DMS53 (cell line): Measurements from ENCODE around the gene RASGRF1.
A peak's percentile ranks its signal among the peaks of the same experiment; 100 is the strongest.
"Not testable (repeated sequence)": the region's sequence is repeated elsewhere in the genome, so short reads cannot be mapped to it uniquely, and the experiment has no call there.

ENCODE experiments used
- DNase-seq: peaks from one replicate; lab custom pipeline; 2025; lab: John Stamatoyannopoulos, UW

Gene RASGRF1

DNA sequence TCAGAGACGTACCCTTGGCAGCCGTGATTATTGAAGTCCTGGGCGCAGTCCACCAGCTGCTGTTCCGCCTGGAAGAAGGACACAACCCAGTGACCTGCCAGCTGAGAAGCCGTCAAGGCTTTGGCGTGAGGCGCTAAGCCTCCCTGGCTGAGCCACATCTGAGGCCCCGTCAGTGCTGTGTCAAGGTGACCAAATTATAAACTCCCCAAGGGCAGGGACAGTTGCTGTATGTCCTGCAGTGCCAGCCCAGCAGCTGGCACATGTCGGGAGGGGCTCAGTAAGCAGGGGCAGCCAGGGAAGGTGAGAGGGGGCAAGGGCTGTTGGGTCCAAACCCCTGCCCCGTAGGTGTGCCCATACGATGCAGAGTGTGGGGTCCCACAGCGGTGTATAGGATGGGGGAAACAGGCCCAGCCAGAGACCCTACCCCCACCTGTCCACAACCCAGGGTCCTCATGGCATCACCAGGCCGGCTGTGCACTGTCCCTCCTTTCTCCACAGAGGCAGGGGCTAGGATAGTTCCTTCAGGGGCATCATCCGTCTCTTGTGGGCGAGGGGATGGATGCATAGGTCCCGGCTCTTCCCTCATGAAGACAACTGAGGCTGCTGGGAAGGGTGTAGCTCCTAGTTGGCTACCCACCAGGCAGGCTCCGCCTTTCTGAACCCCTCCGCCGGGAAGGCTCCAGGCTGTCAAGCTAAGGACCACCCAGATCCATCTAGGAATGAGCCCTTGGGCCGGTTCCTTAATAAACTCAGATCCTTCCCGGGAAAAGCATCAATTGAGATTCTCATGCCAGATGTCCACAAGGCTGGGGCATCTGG, 158.9 kb downstream of the RASGRF1 start:
- no peak for DNase-seq

DNA sequence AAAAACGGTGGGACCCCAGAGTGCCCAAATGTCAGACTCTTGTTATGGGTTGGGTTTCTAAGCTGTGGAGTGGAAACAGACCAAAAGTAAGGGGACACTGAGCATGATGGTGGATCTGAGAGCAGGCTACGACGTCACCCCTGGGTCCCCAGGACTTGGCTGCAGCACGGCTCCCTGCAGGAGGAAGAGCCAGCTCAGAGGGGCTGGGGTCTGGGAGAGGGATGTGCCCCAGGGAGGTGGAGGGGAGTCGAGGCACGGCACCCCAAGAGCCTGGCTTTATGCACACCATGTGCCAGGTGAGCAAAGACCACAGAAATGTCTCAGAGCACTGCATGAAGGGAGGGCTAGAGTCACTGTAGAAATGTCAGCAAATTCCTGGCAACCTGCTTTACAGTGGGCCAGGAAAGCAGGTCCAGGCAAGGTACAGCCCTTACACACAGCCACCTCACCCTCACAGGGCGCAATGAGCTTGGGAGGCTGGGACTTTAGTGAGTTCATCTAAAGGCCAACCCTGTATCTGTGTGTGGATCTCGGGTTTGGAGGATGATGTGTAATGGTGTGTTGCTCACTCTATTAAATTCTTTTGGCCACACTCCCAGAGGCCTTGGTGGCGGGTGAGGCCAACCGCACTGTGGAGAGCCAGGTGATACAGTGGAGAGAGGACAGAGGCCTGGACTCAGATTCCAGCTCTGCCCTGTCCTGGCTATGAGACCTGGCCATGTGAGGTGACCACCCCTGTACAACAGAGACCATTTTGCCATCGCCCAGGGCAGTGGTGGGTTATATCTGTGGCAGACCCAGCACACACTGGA, 159.8 kb downstream of the RASGRF1 start:
- no peak for DNase-seq

DNA sequence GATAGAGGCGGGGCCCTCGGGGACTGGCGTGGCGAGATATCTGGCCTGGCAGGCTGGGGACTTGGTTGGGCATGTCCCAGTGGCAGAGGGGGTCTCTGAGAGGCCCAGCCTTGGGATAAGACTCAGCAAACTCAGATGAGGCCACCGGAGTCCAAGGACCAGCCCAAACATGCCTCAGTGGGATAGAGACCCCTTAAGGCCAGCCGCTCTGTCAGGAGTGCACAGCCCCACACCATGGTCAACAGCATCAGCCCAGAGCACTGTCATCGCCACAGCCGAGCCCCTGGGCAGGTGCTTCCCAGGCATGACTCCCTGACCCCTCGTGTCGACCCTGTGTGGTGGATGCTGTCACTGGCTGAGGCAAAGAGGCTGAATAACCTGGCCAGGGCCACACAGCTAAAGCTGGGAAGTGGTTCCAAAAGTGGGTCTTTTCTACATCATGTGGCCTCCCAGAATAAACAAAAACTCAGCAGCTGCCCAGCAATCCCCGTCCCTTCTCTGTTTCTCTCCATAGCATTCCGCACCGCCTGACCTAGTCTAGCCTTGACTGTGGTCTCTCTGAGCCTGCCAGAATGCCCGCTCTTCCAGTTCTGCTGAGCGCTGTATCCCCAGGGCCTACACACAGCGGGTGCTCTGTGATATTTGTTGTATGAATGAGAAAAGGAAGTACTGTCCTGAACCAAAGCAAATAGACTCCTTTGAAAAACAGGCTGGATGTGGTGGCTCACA, 160.9 kb downstream of the RASGRF1 start:
- DNase-seq = no peak

DNA sequence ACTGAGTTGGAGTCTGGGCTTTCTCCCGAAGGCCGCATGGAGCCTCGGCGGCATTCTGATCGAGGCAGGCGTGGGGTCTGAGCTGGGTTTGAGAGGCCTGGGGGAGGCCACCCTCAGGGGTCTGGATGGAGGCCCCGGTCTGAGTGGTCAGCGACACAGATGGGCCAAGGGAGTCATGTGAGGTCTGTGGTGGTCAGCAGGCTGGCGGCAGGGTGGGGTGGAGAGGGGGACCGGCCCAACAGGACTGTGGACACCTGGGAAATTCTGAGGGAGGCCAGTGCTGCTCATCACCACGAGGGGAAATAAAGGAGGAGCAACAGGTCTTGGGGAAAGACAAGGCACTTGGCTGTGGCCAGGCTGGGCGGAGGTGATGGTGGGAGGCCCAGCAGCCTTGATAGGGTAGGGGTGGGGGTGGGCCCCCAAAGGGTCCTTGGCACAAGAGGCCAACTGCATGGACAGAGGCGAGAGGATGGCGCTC, 161.9 kb downstream of the RASGRF1 start:
- no peak for DNase-seq

DNA sequence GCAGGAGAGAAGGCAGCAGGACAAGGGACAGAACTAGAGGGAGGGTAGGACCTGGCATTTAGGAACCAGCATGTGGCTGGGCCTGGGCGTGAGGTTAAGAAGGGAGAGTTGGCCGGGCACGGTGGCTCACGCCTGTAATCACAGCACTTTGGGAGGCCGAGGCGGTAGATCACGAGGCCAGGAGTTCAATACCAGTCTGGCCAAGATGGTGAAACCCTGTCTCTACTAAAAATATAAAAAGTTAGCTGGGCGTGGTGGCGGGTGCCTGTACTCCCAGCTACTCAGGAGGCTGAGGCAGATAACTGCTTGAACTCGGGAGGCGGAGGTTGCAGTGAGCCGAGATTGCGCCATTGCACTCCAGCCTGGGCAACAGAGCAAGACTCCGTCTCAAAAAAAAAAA, 162.4 kb downstream of the RASGRF1 start:
- DNase-seq = not testable (repeated sequence)

DNA sequence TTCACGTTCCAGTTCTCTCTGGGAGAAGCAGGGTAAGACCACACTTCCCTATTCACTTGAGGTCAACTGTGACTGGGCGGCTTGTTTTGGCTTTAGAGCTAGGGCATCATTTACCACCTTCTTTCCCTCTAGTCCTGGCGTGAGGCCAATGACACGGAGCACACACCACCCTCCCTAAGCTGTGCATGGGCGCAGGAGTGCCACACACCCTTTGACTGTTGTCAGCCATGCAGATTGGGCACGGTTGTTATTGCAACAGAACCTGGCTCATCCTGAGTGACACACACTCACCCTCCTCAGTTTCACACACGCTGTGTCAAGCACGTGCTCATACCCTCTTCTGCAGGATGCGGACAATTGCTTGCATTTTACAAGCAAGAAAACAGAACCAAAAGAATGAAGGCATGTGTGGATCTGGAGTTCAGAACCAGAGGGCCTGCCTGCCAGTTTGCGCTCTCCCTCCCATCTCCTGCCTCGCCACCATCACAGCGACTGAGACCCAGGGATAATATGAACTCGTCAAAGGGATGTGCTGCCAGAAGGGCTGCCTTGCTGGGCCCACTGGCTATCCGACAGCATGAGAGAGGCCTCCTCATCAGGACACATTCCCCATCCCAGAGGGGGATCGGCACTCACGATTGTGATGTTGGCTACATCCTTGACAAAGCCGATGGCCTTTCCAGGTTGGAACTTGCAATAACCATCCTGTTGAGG, 163.3 kb downstream of the RASGRF1 start:
- no peak for DNase-seq

DNA sequence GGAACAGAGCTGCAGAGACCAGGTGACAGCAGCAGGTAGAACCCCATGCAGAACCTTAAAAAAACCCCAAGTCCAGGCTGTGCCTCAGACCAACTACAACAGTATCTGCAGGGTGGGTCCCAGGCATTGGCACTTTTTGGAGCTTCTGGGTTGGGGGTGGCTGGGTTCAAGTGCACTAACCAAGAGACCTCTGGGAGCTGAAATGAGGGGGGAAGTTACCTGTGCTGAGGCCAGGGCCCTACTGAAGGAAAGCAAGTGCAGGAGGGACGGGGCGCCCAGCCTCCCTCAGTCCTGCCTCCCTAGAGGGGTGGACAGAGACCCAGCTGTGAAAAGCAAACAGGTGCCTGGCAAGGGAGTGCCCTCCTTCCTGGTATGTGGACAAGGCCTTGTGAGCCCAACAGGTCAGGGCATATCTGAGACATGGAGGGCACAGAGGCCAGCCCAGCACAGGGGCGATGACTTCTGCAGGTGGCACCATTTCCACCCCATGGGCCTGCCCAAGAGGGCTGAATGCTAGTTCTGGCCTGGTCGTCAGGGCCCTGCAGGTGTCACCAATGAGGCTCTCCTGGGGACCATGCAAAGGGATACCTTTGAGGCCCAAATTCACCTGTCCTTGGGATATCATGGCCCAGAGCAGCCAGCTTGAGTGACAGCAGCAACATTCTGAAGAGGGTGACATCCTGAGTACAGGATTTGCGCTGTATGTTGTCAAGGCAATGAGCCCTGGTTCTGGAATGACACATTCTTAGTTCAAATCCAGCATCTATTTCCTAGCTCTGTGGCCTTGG, 164.4 kb downstream of the RASGRF1 start:
- peak; percentile 19 for DNase-seq

DNA sequence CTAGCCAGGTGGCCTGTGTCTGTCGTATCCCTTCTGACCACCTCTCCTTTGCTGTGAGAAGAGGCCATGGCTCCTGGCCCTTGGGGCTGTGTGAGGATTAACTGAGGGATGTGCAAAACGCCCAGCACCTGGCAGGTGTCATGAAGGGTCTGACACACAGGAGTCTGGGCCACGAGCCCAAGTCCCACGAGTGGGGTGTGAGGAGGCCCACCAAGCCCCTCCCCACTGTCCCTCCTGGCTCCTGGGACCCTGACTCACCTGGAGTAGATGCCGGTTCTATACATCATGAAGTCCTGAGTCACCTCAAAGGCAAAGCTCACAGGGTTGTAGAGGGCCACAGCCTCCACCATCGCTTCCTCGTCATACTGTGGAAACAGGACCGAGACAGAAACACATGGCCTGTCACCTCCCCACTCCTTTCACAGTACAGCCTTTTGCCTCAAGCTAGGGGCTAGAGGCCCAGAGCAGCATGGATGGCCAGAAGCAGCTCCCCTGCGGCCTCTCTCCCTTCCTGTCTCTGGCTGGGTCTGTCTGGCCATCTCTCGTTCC, 165.4 kb downstream of the RASGRF1 start:
- no peak for DNase-seq

DNA sequence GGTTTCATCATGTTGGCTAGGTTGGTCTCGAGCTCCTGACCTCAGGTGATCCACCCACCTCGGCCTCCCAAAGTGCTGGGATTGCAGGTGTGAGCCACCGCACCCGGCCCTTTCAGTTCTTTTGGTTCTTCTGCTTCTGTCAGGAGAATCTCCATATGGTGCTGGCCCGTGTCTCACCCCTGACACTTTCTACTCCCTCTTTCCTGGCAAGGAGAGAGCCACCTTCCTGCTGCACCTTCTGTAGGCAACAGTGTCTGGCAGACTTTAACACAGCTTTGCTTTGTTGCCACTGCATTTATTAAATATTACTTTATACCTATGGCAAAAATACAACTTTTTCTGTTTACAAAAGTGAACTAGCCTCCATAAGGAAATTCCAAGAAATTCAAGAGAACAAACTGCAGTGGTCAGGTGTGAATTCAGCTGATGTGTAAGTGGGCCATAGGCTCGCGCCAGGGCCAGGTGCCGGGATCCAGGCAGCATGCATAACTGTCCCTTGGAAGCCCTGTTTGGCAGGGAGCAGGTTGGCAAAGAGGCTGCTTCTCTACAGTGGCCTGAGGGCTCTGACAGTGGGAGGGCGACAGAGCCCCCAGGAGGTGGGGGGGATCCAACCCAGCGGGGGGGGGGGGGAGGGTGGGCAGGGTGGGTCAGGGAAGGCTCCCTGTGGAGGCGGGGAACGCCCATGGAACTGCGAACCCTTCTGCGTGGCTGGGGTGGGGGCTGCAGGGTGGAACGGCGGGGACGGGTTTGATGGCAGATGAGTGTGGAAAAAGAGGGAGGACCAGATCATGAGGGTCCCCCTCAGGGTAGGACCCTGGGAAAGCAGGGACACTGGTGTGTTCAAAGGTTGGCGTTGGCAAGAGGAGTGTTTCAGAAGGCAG, 166.9 kb downstream of the RASGRF1 start:
- DNase-seq = no peak

DNA sequence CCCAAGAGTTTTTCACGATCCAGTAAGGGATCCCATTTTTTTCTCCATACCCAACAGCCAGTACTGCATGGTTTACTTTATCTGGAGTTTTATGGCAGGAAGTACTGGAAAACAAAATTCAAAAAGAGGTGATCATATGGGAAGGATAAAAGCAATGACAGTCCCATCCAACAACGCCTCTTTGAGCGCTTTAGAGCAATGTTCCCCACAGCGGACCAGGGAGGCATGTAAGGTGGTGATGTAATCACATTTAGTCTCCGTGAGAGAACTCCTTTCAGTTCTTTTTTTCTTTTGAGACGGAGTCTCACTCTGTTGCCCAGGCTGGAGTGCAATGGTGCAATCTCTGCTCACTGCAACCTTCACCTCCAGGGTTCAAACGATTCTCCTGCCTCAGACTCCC, 167.6 kb downstream of the RASGRF1 start:
- DNase-seq = no peak

DNA sequence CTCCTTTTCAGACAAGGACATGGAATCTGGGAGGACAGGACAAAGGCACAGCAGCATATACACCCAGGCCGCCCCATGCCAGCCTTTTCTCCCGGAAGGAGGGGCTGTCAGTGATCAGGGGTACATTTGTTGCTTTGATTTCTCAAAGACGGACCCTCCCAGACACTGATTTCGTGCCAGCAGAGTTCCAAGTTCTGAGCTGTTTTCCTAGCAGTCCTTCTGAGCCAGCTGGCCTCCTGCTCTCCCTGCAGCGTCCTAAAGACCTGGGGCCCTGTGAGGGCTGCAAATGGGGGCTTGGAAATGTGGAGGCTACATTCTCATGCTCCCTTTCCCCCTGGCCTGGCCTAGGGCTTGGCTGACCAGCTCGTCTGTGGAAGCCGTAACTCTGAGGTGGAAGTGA, 168.1 kb downstream of the RASGRF1 start:
- no peak for DNase-seq

DNA sequence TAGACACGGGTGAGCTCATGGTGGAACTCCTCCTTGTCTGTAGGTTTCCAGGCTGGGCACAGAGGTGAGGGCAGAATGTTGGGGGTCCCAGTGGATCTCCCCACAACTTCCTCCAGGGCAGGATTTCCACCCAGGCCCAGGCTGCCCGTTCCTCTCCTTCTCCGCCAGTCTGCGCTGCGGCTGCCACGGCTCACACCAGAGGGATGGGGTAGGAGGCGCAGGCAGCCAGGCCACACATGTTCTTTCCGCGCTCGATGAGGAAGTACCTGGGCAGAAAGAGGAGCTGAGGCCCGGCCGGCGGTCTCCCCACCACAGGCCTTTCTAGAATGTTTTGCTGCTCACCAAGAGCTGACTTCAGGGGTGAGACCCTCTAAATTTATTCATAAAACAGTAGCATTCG, 168.6 kb downstream of the RASGRF1 start:
- no peak for DNase-seq

DNA sequence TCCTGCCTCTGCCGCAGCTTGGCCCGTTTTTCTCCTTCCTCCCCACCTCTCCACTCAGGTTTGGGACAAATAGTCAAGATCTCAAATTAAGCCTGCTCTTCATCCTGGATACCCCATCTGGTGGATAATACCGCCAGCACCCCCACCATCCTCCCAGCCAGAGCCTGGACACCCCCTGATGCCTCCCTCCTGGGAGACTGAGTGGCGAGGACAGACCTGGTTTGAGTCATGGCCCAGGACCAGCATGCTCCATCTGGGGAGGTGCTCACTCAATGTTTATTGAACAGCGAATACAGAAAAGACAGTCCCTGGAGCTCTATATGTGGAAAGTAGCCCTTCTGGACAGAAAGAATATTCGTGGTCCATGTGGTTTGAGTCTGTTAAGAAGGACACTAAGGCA, 169.1 kb downstream of the RASGRF1 start:
- DNase-seq = no peak

DNA sequence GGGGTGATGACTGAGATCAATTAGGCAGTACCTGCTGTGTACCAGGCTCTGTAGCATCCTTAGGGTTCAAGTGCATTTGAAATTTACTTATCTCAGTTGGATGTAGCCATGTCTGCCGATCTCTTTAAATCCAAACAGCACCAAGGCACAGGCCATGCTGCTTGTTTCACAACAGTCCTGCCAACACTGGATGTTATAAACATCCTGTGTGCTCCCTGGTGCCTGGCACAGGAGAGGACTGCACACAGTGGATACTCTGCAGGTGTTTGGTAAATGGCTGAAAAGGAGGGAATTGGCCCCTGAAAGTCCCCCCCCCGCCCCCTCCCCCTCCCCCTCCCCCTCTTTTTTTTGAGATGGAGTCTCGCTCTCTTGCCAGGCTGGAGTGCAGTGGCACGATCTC, 172.7 kb downstream of the RASGRF1 start:
- DNase-seq = no peak

DNA sequence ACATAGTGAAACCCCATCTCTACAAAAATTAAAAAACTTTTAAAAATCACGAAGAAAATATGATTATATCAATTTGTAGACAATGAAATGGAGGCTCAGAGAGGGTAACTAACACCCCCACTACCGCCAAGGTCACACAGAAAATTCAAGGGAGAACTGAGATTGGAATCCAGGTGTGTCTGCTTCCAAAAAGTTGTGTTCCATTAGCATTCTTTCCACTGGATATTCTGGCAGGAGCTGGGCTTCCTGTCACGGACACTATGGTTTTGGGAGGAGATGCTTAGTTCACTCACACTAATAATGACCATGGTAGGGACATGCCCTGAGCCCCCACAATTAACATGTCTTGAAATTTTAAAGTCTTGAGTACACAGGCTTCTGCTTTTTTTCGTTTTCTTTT, 174.5 kb downstream of the RASGRF1 start:
- no peak for DNase-seq

DNA sequence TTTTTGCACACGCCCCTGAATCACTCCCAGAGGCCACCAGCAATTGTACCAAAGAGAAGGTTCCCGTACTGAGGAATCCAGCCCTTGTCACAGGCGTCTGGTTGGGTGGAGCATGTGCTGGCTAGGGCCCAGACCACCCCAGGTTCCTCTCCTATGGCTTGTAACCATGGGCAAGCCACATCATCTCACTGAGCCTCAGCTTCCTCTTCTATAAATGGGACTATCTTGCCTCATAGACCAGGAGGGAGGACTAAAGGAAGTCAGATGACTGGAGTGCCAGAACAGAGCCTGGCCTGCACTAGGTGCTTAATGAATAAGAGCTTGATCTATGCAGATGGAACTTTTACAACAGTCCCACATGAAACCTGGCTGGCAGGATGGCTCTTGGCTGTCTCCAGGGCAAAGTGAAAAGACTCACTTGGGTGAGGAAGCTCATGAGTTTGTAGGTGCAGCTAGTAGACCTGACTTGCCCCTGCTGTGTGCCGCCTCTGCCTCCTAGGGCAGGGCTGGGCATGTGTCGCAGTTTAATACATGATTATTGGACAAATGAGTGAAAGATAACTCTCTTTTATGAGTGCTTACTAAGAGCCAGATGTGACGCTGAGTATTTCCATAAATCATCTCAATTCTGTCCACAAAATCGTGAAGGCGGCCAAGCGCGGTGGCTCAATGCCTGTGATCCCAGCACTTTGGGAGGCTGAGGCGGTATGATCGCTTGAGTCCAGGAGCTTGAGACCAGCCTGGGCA, 175.1 kb downstream of the RASGRF1 start:
- no peak for DNase-seq

DNA sequence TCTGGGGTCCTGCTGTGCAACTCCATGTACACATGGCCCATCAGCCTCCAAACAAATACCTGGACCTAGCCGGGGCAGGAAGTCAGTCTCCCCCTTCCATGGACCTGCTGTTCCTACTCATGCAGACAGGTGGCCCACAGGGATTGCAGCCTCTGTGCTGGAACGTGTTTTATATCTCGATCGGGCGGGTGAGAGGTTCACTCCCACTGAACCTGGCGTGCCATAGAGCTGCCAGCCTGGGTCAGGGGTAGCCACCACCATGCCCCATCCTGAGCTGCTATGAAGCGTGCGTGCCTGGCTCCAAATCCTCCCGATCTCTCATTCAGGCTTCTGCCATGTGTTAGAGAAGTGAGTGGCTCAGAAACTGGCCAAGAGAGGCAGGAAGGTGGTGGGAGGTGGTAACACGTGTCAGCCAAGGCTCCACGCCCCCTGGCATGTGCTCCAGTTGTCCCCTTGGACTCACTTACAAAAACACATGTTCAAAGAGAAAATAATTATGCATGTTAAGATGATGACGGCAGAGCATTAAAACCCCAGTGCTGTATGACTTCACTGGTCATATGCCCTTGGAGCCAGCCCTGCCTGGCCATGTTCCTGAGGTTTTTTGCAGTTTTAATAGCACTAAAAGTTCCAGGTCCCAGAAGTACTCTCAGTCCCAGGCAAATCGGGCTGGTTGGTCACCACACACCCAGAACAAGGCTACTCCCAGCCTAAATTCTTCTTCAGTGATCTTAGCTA, 176.4 kb downstream of the RASGRF1 start:
- DNase-seq = peak; percentile 22

DNA sequence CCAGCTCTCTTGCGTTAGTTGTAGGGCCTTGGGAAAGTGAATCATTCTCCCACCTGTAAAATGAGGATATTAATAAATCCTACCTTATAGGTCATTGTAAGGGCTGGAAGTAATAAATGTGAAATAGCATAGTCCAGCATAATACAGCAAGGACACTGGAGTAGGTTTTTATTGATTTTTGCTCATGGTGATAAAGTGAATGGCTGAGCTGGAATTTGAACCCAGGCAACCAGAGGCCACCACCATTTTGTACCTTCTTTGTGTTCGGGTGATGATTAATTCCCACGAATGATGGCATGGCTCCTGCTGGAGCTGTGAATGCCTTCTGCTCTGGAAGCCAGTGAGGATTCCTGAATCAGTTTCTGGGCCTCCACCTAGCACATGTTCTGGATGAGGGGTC, 177.6 kb downstream of the RASGRF1 start:
- no peak for DNase-seq
